Upper lobe of left lung (tissue), 4 donors: ENCODE measurements around the gene SARDH.

ENCODE experiments used
- CTCF ChIP-seq, 6 experiments: fragments of 450-650 bp in 4 of 6; fragments of 200-600 bp in 2 of 6; sonication (generic) in 2 of 6; IDR thresholded peaks; one replicate each; pipeline ENCODE4 v1.5.1; 2016 to 2019; ENCODE audit warnings: antibody characterized with exemption in 6 of 6
- EP300 ChIP-seq, 4 donors: sonication (generic); formaldehyde crosslinking; IDR thresholded peaks; one replicate each; pipeline ENCODE4 v1.5.1; 2017; ENCODE audit warnings: antibody characterized with exemption in 4 of 4, control low read depth in 2 of 4
- POLR2A ChIP-seq, 4 donors: fragments of 450-650 bp; IDR thresholded peaks; one replicate each; pipeline ENCODE4 v1.5.1; 2016 to 2017; ENCODE audit warnings: antibody characterized with exemption in 4 of 4, mild to moderate bottlenecking in 2 of 4
- POLR2AphosphoS5 ChIP-seq, 2 donors: sonication (generic); formaldehyde crosslinking; IDR thresholded peaks; one replicate each; pipeline ENCODE4 v1.5.1; 2017; ENCODE audit warnings: antibody characterized with exemption in 2 of 2

GRCh38 chr9:133778336-133779013 lies 40.3 kb upstream of the SARDH start:
- no peak for TF ChIP-seq POLR2A (IDR thresholded peaks at IDR 0.05)
- no peak for TF ChIP-seq CTCF (IDR thresholded peaks at IDR 0.05)
- no peak for TF ChIP-seq POLR2AphosphoS5 (IDR thresholded peaks at IDR 0.05)
- TF ChIP-seq EP300 (IDR thresholded peaks at IDR 0.05), result no peak
